Activated CD4-positive, alpha-beta T cell treated with anti-CD3 and anti-CD28 coated beads for 48 hours (primary cell): Measurements from ENCODE around the gene HTR2A.

Experiments
- DNase-seq: peaks from one replicate; pipeline ENCODE4 v3.0.0-alpha.2; 2020

The HTR2A gene

DNA sequence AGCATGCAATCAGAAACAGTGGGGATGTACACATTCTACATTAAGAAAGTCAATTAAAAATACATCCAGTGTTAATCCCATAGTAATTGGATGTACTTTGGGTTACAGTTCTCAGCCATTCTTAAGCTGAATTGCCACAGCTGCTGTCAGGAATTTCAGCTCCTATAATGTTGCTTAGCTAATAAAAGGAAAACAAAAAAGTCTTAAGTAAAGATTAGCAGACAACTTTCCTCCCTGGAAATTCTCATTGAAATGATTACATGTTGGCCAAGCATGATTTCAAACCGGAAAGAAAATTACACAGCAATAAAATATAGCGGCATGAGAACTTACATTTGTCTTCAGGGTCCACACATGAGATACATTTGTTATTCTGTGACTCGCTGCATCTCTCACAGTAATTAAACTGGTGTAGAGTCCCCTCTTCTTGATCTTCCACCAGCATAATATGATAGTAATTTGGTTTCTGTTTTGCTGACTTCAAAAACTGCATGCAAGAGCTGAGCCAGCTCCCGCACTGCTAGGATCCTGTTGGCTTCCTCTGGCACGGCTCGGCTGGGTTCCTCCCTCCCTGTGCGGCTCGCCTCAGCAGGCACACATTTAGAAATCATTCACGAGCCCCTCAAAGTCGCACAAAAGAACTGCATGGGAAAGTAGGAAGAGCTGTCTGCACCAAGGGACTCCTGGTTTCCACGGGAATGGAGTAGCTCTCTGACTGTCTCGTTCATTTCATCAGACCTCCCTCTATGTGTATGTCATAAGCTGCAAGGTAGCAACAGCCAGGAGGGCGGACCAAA, at the start of gene HTR2A:
HTR2A (minus strand) TSS at position 713 of the 797 bp plus-strand sequence. CDS start 1,147 bp downstream, outside the sequence.
- peak; percentile 14 for DNase-seq

DNA sequence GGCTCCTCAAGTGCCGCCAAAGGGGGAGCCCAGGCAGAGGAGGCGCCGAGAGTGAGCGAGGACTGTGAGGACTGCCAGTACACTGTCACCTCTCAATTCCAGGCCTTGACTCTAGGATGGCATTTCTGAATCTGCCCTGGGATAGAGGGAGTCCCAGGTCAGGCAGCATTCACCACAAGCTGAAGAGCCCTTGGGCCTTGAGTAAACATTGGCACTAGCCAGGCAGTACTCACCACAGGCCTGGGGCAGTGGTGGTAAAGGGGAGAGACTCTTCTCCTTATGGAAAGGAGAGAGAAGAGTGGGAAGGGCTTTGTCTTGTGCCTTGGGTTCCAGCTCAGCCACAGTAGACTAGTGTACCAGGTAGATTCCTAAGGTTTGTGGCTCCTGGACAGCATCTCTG, 39.7 kb upstream of the HTR2A start:
- DNase-seq = no peak

DNA sequence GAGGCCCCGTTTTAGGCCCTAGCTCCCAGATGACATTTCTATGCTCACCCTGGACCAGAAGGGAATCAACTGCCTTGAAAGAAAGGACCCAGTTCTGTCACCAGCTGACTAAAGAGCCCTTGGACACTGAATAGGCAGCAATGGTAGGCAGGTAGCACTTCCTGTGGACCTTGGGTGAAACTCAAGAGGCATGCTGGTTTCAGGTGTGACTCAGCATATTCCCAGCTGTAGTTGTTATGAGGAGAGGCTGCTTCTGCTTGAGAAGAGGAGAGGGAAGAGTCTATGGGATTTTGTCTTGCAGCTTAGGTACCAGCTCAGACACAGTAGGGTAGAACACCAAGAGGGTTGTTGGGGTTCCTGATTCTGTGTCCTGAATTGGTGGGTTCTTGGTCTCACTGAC, 37.9 kb upstream of the HTR2A start:
- no peak for DNase-seq

DNA sequence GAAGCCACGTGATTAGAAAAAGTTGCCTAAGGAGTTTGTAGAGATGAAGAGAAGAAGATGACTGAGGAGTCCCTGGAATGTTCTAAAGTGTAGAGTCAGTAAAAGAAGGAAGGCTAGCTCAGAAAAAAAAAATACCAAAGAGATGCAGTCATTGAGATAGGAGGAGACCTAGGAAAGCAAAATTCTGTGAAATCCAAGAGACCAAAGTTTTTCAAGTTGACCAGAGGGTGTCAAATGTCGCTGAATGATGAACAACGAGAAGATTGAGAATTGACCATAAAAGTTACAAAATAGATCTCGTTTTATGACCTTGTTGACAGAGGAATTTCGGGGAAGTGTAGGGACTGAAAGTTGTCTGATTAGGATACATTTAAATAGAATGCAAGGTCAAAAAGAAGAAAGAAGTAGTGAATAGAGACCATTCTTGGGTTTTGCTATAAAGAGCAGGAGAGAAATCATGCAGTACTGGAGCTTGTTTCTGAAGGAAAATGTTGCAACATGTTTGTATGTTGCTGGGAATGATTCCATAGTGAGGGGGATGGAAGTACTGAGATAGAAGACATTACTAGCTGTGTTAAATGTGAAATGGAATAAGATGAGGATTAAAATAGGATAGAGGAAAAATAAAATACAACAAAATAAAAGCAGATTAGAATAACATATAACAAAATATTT, 30.2 kb upstream of the HTR2A start:
- no peak for DNase-seq

DNA sequence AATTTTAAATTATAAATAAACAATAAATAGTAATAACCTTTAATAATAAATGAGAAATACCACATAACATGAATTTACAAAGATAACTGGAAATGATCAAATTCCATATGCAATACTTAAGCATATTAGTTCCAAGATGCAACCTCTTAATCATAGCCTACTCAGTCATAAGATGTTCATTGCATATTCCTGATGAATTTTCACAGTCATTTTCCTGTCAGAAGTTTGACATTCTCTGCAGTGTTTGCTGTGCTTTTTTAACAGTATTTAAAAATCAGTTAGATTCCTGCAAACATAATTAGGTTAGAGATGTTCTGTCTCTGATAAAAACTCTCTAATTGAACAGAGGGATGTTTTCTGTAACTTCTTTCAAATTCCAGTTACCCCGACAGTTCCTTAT, 28.6 kb upstream of the HTR2A start:
- no peak for DNase-seq

DNA sequence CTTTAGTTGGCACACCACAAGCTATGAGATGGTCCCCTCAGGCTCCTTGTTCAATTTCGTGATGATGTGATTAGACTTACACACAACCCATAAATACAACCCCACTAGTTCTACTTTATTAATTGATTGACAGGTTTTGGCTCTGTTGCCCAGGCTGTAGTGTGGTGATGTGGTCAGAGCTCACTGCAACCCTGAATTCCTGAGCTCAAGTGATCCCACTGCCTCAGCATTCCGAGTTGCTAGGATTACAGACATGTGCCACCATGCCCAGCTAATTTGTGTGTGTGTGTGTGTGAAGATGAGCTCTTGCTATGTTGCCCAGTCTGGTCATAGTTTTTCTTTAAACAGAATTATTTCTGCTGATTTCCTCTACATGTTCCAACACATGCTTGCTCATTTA, 17.5 kb upstream of the HTR2A start:
- no peak for DNase-seq

DNA sequence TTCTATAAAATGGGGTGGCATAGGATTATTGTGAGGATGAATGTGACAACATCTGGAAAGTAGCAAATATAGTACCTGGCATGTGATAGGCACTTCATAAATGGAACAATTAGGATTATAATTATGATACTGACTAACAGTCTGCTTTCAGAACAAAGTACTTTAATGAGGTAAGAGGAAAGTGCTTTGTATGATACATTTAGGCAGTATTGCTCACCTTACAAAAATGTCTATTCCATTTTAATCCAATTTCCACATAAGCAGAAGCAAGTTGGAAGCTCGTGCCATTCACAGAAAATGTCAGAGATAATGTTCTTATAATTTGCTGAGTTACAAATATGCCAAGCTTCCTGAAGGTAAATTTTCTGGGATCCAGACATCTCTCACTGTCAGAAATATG, 16.9 kb upstream of the HTR2A start:
- DNase-seq = no peak

DNA sequence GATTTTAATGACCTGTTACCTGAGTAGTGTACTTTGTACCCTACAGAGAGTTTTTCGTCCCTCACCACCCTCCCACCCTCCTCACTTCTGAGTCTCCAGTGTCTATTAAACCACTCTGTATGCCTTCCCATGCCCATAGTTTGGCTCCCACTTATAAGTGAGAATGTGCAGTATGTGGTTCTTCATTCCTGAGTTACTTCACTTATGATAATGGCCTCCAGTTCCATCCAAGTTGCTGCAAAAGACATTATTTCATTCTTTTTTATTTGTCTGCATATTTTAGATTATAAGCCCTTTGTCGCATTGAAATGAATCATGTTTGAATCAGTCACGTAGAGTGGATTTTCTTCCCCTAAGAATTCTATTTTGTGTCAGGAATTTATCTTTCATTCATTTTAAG, 12.2 kb upstream of the HTR2A start:
- no peak for DNase-seq

DNA sequence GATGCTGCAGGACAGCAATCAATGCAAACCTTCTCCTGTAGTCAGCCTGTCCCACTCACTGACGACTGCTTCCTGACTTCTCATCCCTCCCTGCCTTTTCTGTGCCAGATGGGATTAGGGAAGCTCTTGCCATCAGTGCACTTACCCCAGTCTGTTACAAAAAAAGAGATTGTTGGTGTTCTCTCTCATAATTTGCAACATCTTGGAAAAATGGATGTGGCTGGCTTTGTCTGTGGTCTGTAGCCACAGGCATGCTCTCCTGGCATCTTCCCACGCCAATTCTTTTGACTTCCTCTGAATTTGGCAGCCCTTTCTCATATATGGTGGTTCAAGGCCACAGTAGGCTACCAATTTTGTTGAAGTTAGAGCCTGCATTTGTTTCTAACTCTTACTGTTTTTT, 11.6 kb upstream of the HTR2A start:
- DNase-seq = no peak

DNA sequence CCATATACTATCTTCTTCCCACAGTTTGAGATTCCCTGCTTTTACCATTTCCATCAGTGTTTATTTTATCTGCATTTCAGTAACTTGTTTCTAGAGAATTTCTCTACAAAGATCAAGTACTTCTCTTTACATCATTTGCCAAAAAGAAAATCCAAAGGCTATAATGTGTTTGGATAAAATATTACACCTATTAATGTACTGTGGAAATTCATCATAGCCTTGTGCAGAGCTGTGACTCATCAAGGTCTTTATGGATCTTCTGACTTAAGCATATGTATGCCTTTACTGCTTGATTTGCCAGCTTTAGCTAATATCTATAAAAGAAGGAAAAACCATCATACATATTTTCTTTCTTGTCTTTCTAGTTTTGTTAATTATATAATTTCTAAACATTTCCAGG, 9.6 kb upstream of the HTR2A start:
- no peak for DNase-seq

DNA sequence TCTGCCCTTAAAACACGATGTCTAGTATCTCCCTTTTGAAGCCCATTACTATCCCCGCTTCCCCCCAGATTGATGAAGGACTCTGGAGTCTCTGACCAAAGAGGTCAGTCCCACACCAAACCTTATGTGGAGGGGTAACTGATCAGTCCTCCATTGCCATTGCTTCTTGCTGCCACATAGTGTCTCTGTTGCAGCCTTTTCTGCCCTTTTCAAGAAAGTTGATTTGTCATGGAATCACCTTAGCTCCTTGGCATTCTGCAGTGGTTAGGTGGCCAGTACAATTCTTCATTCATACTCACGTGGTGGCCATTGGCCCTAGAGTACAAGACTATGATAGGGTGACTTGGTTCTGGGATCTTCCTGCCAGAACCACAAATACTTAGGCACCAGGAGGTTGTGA, 8.4 kb upstream of the HTR2A start:
- no peak for DNase-seq

DNA sequence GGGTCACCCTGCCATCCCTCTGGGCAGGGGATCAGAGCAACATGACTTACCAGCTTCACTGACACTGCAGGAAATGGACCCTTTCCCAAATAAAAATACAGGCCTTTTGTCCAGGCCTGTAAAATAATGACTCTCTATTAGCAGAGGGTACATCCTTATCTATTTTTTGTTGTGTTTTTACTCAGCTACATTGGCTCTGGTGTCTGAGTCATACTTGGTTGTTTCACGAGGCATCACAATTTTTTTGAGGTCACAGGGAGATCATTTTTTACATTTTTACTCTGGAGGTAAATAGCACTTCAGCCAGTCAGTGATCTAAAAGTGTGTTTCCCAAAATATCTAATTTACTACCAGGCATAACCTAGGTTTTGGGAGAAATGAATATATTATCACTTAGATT, 6.9 kb upstream of the HTR2A start:
- no peak for DNase-seq

DNA sequence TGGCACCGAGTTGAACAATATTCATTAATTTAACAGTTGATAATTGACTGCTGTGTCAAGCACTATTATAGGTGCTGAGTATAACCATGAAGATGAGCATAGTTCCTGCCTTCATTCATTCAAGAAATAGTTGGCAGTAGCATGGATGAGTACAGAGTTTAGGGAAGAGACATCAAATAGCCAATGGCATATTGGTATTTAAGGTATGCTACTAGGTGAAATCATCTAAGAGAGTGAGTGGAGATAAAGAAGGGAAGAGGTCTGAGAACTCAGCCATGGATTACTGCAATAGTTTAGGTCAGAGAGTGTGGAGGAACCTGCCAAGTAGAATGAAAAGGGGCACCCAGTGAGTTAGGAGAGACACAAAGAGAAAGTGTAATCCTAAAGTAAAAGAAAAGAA, 4.9 kb upstream of the HTR2A start:
- no peak for DNase-seq

DNA sequence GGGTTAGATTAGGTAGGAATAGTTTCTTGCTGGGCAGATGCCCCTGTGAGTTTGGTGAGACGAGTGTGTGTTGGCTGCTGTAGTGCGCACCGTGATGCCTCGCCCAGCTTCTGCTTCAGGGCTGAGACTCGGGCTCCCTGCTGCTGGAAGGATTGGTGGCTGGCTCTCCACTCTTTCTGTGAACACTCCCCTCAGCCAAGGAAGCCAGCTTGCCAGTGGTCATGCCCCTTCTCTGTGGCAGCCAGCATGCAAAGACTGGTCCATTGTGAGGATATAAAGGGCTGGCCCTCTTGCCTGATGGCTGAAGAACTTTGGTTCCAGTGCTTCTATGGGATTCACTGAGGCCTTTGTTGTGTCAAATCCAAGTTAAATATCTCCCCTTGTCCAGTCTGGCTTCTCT, 2.9 kb upstream of the HTR2A start:
- DNase-seq = no peak

DNA sequence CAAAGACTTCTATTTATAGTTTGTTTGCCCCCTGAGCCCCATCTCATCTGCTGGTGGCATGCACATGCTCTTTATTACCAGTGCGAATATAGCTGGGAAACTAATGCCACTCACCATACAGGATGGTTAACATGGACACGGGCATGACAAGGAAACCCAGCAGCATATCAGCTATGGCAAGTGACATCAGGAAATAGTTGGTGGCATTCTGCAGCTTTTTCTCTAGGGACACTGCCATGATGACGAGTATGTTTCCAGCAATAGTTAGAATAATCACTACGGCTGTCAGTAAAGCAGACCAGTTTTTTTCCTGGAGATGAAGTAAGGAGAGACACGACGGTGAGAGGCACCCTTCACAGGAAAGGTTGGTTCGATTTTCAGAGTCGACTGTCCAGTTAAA, 1.5 kb downstream of the HTR2A start:
- no peak for DNase-seq

DNA sequence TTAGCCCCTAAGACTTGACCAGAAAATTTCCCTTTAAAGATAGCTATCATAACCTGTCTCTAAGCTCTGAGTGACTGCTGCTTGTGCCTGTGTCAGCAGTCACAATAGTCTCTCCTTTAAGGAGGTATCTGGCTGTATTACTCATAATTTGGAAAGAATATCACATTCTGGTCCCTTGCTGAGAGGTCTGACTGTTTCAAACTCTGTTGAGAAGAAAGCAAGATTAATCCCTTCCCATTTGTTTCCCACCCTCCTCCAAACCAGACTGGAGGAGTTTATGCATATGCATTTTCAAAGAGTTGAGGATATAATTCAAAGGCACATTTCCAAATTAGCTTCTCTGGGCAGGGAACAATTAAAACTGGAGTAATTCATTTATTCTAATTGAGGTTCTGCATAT, 2.3 kb downstream of the HTR2A start:
- DNase-seq = no peak

DNA sequence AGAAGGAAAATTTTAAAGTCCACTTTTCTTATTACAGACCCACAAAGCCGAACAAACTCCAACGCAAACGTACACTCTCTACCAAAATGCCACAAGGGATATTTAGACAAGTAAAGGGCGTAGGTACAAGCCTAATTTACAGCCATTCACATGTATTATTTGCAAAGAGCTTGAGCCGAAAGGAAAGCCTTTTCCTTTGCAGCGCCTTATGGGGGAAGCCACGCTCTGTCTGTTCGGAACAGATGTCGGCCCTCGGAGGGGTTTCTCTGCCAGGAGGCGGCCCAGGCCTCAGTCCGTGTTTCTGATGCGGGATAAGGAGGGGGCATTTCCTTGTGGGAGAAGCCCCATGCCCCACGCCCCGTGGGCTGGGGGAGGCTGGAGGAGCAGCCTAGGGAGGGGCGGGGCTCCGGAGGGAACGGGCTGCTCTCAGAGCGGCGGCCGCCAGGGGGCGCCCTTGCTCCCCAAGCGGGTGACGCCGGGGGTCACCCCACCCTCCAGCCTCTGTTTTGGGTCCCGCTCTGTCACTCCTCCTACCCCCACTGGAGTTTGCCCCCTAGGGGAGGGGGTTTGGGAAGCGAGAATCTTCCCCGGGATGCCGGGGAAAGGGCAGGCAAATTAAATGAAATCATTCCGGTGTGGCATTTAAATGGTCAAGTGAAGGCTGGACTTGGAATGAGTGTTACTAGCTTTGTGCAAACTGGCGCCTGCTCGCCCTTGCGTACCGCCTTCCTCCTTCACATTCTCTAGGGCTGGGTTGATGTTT, 2.9 kb downstream of the HTR2A start:
- DNase-seq = peak; percentile 80

DNA sequence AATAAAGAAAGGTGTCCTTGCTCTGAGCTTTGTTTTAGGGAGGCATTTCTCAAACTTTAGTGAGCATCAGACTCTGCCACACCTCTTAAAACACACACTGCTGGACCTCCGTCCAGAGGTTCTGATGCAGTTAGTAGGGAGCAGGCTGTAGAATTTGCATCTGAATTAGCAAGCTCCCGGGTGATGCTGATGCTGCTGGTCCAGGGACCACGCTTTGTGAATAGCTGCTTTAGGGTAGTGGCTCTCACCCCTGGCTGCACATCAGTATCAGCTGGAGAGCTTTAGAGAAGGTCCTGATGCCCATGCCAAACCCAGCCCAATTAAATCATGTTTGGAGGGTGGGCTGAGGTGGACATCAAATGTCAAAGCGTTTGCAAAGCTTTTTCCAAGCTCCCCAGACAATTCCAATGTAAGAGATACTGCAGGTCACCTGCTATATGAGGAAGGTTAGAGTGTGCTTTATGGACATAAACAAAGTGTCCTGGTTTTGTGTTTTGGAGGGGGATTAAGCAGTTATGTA, 3.6 kb downstream of the HTR2A start:
- no peak for DNase-seq

DNA sequence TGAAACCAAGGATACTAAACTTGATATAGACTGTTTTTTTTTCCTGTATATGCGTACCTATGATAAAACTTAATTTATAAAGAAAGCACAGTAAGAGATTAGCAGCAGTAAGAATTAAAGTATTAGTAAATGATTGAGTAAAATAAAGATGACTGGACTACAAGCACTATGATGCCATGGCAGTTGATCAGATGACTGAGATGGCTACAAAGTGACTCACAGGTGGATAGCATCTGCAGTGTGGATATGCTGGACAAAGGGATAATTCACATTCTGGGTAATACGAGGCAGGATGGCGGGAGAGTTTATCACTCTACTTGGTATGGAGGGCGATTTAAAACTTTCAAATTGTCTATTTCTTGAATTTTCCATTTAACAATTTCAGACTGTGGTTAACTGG, 11.8 kb downstream of the HTR2A start:
- DNase-seq = no peak

DNA sequence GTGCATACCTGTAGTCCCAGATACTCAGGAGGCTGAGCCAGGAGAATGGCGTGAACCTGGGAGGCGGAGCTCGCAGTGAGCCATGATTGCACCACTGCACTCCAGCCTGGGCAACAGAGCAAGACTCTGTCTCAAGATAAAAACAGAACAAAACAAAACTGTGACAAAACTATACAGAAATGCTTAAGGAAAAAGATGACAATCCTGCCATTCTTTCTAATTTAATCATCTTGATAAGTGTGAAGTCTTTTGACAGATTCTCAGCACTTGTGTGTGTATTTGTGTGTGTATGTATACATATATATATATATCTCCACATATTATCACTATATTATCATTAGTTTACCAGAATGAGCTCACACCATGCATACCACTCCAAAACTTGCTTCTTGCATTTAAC, 12.3 kb downstream of the HTR2A start:
- DNase-seq = no peak

DNA sequence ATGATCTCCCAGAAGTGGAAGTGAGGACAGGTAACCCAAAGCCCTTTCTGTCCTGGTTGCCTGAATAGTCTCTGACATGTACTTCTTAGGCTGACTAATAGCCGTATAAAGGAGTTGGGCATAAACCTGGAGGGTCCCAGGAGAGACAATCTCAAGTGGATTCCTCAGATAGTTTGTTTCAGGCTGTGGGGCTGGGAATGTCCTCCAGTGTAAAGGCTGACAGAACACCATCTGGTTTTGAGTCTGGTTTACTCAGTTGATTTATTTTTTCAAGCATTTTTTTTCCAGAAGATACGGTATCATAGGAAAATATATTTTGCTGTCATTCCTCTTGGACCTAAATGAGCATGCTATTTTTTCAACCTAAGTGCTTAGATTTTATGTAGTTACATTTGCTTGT, 15.2 kb downstream of the HTR2A start:
- DNase-seq = no peak

DNA sequence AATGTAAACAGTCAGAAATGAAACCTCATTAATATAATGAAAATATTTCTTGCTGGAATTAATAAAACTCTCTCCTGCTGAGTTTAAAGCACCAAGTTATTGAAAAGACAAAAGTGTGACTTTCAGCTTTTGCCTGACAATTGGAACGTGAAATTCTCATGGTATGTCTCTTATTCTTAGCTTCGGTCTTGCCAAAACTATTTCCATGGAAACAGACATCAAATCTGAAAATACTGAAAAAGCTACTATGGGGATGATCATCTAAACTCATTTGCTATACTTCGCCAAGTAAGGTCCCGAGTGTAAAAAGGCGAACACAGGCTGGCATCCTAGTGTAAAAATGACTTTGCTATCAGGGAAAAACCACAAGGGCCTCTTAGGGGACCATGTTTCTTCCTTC, 22.8 kb downstream of the HTR2A start:
- no peak for DNase-seq

DNA sequence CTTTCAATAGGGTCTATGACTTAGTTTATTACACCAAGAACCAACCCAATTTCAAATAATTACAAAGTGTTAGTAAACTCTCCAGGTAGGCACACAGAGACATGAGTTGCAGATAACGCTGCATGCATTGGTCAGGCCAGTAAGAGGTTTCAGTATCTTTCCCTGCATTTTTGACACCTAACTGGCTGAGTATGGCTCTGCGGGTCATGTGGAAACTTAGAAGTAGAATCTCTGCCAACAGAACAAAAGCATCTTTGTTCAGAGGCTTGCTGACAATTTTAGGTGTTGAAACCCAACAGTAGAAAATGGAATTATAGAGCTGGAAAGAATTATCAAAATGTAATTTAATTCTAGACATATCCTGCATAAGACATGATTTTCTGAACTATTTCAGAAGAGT, 25.3 kb downstream of the HTR2A start:
- no peak for DNase-seq

DNA sequence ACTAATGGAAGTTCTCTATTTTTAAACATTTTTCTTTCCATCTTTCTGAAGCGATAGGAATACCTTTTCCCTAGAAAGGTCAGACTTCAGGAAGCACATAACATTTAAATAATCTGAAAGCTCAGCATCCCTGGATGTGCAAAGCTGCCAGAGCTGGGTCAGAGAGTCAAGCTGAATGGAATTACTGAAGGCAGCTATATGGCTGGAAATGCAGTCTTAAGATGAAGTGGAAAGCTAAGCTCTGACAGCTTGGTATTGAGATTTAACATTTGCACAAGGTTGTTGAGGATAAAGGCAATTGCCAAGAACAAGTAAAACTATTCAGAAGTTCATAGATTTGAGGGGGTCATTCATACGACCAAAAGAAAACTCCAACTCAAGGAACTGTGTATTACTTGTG, 28.8 kb downstream of the HTR2A start:
- no peak for DNase-seq
